Upper lobe of left lung (tissue), 4 donors: Measurements from ENCODE around the gene SLC30A7.

ENCODE experiments used
- EP300 ChIP-seq, 4 donors: sonication (generic); formaldehyde crosslinking; IDR thresholded peaks; one replicate each; pipeline ENCODE4 v1.5.1; 2017; ENCODE audit warnings: antibody characterized with exemption in 4 of 4, control low read depth in 2 of 4
- POLR2A ChIP-seq, 4 donors: fragments of 450-650 bp; IDR thresholded peaks; one replicate each; pipeline ENCODE4 v1.5.1; 2016 to 2017; ENCODE audit warnings: antibody characterized with exemption in 4 of 4, mild to moderate bottlenecking in 2 of 4
- POLR2AphosphoS5 ChIP-seq, 2 donors: sonication (generic); formaldehyde crosslinking; IDR thresholded peaks; one replicate each; pipeline ENCODE4 v1.5.1; 2017; ENCODE audit warnings: antibody characterized with exemption in 2 of 2
- TF ChIP-seq, protein P1 (sequence below), 6 experiments: fragments of 450-650 bp in 4 of 6; fragments of 200-600 bp in 2 of 6; sonication (generic) in 2 of 6; IDR thresholded peaks; one replicate each; pipeline ENCODE4 v1.5.1; 2016 to 2019; ENCODE audit warnings: antibody characterized with exemption in 6 of 6

GRCh38 chr1:100955322-100955721 lies 59.4 kb downstream of the SLC30A7 start:
- TF ChIP-seq POLR2A (IDR thresholded peaks at IDR 0.05) = no peak
- TF ChIP-seq, protein P1, sequence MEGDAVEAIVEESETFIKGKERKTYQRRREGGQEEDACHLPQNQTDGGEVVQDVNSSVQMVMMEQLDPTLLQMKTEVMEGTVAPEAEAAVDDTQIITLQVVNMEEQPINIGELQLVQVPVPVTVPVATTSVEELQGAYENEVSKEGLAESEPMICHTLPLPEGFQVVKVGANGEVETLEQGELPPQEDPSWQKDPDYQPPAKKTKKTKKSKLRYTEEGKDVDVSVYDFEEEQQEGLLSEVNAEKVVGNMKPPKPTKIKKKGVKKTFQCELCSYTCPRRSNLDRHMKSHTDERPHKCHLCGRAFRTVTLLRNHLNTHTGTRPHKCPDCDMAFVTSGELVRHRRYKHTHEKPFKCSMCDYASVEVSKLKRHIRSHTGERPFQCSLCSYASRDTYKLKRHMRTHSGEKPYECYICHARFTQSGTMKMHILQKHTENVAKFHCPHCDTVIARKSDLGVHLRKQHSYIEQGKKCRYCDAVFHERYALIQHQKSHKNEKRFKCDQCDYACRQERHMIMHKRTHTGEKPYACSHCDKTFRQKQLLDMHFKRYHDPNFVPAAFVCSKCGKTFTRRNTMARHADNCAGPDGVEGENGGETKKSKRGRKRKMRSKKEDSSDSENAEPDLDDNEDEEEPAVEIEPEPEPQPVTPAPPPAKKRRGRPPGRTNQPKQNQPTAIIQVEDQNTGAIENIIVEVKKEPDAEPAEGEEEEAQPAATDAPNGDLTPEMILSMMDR (IDR thresholded peaks at IDR 0.05) = no peak
- TF ChIP-seq POLR2AphosphoS5 (IDR thresholded peaks at IDR 0.05) = no peak
- TF ChIP-seq EP300 (IDR thresholded peaks at IDR 0.05) = no peak
